Stimulated activated CD4-positive, alpha-beta T cell treated with anti-CD3 and anti-CD28 coated beads, Interleukin-12 subunit alpha, Interleukin-12 subunit beta, amount 100 ng/mL, for 4 hours (primary cell): ENCODE data around the gene NR3C2.

ENCODE experiments used
- DNase-seq: peaks from one replicate; pipeline ENCODE4 v3.0.0-alpha.2; 2020

Gene NR3C2

DNA sequence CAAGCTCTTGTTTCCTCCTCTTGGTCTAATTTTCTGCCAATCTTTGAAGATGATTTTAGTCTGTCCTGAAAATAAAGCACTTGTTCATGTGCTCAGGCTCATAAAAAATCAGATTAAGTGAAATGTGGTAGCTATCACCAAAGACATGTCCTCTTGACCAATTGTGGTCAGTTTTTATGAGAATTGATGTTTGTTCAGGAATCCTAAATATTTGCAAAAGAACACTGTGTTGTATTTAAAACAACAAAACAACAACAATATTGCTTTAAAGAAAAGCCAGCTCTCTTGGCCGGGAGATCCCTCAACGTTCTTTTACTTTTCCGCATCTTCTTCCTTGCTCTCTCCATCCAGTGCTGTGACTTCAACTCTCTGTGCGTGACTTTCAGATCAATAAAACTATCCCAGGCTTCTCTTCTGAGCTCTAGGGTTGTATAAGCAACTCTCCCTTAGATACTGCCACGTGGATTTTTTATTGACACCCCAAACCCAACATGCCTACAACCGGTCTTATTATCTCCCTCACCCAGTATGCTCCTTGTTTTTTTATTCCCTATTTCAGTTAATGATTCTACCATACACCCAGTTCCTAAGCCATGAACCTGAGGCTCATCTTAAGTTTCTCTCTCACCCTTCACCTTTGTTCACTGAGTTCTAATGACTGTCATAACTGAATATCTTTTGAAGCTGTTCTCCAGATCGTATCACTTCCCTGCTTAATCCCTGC lies 400.4 kb downstream of the NR3C2 start:
- DNase-seq: no peak

DNA sequence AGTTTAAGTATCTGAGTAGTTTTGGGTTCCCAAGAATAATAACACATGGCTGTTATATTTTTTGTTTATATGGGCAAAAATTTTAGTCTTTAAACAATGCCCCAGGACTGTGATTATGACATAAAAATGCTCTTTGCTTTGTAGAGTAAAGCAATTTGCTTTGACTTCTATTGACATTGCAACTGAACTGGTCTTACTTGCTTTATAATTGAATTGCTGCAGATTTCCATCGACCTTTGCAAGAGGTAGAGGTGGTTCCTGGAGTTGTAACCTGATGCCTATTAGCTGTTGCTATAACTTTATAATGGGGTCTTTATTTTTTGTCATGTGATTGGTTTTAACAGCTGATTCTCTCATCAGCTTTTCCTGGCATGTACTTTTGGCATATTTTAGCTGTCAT lies 407.4 kb downstream of the NR3C2 start:
- DNase-seq: no peak

DNA sequence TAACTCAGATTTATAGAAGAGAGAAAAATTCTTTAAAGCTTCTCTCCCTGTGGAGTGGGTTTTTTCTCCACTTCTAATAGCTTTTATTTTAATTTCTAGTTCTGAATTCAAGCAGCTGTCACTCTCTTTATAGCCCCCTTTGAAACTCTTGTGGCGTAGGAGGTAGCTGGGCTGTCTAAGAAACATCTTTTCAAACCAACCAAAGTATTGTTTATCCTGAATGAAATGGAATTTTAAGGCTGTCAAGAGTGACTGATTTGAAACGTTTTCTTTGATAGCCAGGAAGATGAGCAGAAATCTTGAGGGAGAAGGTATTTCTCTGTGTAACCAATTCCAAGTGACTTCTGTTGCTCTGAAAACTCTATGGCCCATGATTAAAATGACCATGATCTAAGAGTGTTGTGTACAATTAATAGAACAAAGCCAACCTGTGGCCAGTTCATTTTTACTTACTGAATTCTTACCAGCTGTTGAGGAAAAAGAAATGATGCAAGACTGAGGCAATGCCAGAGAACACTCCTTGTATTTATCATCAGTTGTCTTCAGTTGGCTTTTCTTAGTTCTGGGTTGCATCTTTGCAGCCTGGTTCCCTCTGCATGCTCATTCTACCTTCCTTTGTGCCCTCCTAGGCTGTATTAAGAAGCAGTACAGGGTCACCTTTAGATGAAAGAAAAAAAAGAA lies 411.9 kb downstream of the NR3C2 start:
- DNase-seq: no peak

DNA sequence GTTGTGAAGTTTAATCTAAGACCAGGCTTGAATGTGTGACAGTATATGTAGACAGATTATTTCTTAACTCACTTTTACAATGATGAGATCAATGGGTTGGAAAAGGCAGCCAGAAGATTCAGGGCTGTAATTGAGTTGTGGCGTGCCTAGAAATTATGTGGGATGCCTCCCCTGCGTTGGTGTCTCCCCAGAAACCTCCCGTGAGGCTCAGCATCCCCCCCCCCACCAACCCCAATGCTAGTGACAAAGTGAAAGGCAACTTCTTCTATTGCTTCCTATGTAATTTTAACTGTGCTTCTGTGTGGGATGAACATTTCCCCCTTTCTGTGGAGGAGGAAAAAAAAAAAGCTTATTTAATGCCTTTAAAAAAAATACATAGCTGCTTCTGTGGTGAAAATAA lies 412.4 kb downstream of the NR3C2 start:
- DNase-seq: no peak
